GM18526 (cell line): ENCODE measurements around the gene RCSD1.

Source experiments
- POLR2A ChIP-seq: IDR thresholded peaks from 3 replicates; pipeline ENCODE4 v1.6.1; 2011; ENCODE audit not compliant: insufficient read length; ENCODE audit errors: extremely low read depth

The RCSD1 gene

GRCh38 chr1:167706363-167706762 is 76.3 kb downstream of the RCSD1 start:
- no peak for TF ChIP-seq POLR2A

- no peak for TF ChIP-seq POLR2A
Measured at GRCh38 chr1:167706931-167707877, 77.2 kb downstream of the RCSD1 start.

- no peak for TF ChIP-seq POLR2A
Measured at GRCh38 chr1:167707942-167708341, 77.9 kb downstream of the RCSD1 start.

- no peak for TF ChIP-seq POLR2A
Measured at GRCh38 chr1:167708940-167709389, 78.9 kb downstream of the RCSD1 start.

- TF ChIP-seq POLR2A = no peak
Measured at GRCh38 chr1:167710836-167711235, 80.8 kb downstream of the RCSD1 start.

GRCh38 chr1:167711797-167712196 is 81.8 kb downstream of the RCSD1 start:
- no peak for TF ChIP-seq POLR2A

- no peak for TF ChIP-seq POLR2A
Measured at GRCh38 chr1:167713330-167714081, 83.5 kb downstream of the RCSD1 start.

- no peak for TF ChIP-seq POLR2A
Measured at GRCh38 chr1:167714098-167714438, 84.0 kb downstream of the RCSD1 start.

- peak; percentile 63 for TF ChIP-seq POLR2A
Measured at GRCh38 chr1:167714439-167715156, 84.6 kb downstream of the RCSD1 start.

- no peak for TF ChIP-seq POLR2A
Measured at GRCh38 chr1:167715157-167715999, 85.3 kb downstream of the RCSD1 start.

- no peak for TF ChIP-seq POLR2A
Measured at GRCh38 chr1:167716000-167716271, 85.9 kb downstream of the RCSD1 start.

- TF ChIP-seq POLR2A = no peak
Measured at GRCh38 chr1:167717351-167717750, 87.3 kb downstream of the RCSD1 start.

- TF ChIP-seq POLR2A = no peak
Measured at GRCh38 chr1:167718914-167719691, 89.1 kb downstream of the RCSD1 start.

GRCh38 chr1:167720965-167721616 is 91.1 kb downstream of the RCSD1 start:
- no peak for TF ChIP-seq POLR2A
